ENCODE measurements around the gene GALNT8. TPM values are rescaled to one million over a fixed set of nuclear protein-coding genes. Genes with fewer than 3 reads are reported as not detected.

GALNT8 gene
- total and polyA plus RNA-seq, 2 of the 8 experiments (the other 6 are each of a cell fraction or from before 2014, with no cell fraction given) = 4.7 to 8.3 TPM

- Histone ChIP-seq H3K9ac (replicated peaks in 1 of 4; ENCODE audit: extremely low read depth in 1 of 4, low read depth in 3 of 4, low read length in 3 of 4) (no peak overlapping the region), H3K36me3 (ENCODE audit: control insufficient read depth in 2 of 4, insufficient read depth in 4 of 4, low read length in 3 of 4) (no peaks in the 10 kb centered on the region; a peak in 1 of 8 replicates), H2BK12ac (ENCODE audit: low read depth, low read length) (no peak overlapping the region), H2AK5ac (ENCODE audit: low read depth, low read length) (no peak overlapping the region), H2BK120ac (replicated peaks; ENCODE audit: low read depth, low read length) (no peak overlapping the region), H3K23ac (ENCODE audit: insufficient read length) (no peak overlapping the region), H4K8ac (ENCODE audit: extremely low read depth, insufficient read depth, low read length) (no peak overlapping the region), H4K20me1 (replicated peaks in 1 of 2; ENCODE audit: control insufficient read depth in 1 of 2, insufficient read depth in 2 of 2, low read length in 2 of 2) (peaks cover 0 to 5% of the 10 kb centered on the region in 2 experiments), H2BK5ac (ENCODE audit: low read depth, low read length) (no peak overlapping the region), H3K4me2 (ENCODE audit: insufficient read depth in 1 of 2, low read depth in 2 of 2, low read length in 2 of 2) (no peak overlapping the region), H3K79me2 (ENCODE audit: control insufficient read depth in 1 of 2, insufficient read depth in 2 of 2, low read length in 2 of 2) (no peaks in the 10 kb centered on the region), H3K9me3 (ENCODE audit: insufficient read depth in 2 of 2, low read depth in 1 of 2, low read length in 1 of 2) (no peaks in the 10 kb centered on the region), H4K91ac (replicated peaks; ENCODE audit: insufficient read length, low read length) (no peak overlapping the region), H2AFZ (ENCODE audit: low read length) (no peak overlapping the region), H3K4me1 (replicated peaks in 1 of 4; ENCODE audit: control insufficient read depth in 3 of 4, insufficient read depth in 4 of 4, low read length in 3 of 4) (no peaks in the 10 kb centered on the region), H3K56ac (replicated peaks; ENCODE audit: insufficient read length, low read depth, low read length) (no peak overlapping the region), H3K4me3 (ENCODE audit: extremely low read depth in 1 of 4, insufficient read depth in 2 of 4, low read depth in 3 of 4, low read length in 4 of 4) (no peak overlapping the region), H3K18ac (ENCODE audit: extremely low read depth, low read length) (no peak overlapping the region), H3K27me3 (replicated peaks in 1 of 4; ENCODE audit: control insufficient read depth in 3 of 4, extremely low read depth in 1 of 4, insufficient read depth in 3 of 4, low read length in 3 of 4) (no peaks in the 10 kb centered on the region), H2BK15ac (ENCODE audit: low read length) (no peak overlapping the region), H3K27ac (ENCODE audit: low read depth, low read length) (no peak overlapping the region), H3K4ac (replicated peaks; ENCODE audit: insufficient read length, low read depth, low read length) (no peak overlapping the region), H2BK20ac (ENCODE audit: low read length) (no peak overlapping the region), H4K5ac (ENCODE audit: insufficient read length, low read depth, low read length) (no peak overlapping the region), H3K79me1 (ENCODE audit: low read depth, low read length) (no peaks in the 10 kb centered on the region), H3K23me2 (ENCODE audit: low read depth, low read length) (no peaks in the 10 kb centered on the region), H3K14ac (ENCODE audit: insufficient read length) (no peak overlapping the region)
- 87% methylated on average over 5 of the region's 5 CpGs; no CpG with 5 or more reads in 1 of the 2 experiments for WGBS, 2 experiments (ENCODE audit: extremely low coverage in 1 of 2, insufficient coverage in 1 of 2, insufficient read length in 1 of 2, insufficient replicate concordance in 2 of 2, low coverage in 1 of 2, low lambda C conversion rate in 2 of 2, missing lambda C conversion rate in 1 of 2)
- FAIRE-seq (no peak), DNase-seq (ENCODE audit: low read depth in 1 of 2, low spot score in 2 of 2) (no peak)
- TF ChIP-seq MAX (IDR thresholded peaks at IDR 0.05) = no peak
- no peak for TF ChIP-seq SRF (IDR thresholded peaks at IDR 0.05; ENCODE audit: low read depth, low read length)
- no peak for TF ChIP-seq HDAC6 (IDR thresholded peaks at IDR 0.05; ENCODE audit: low read depth, low read length)
- TF ChIP-seq SIX5 (IDR thresholded peaks at IDR 0.05; ENCODE audit: low read depth, low read length) = no peak
- TF ChIP-seq YY1 (IDR thresholded peaks at IDR 0.05; ENCODE audit: low read depth, low read length) = no peak
- no peak for TF ChIP-seq POLR2AphosphoS5 (IDR thresholded peaks at IDR 0.05; ENCODE audit: low read depth, low read length)
- no peak for TF ChIP-seq CBX8 (IDR thresholded peaks at IDR 0.05; ENCODE audit: borderline replicate concordance, low read depth, low read length)
- no peak for TF ChIP-seq CREB1 (IDR thresholded peaks at IDR 0.05)
- TF ChIP-seq, protein P1, sequence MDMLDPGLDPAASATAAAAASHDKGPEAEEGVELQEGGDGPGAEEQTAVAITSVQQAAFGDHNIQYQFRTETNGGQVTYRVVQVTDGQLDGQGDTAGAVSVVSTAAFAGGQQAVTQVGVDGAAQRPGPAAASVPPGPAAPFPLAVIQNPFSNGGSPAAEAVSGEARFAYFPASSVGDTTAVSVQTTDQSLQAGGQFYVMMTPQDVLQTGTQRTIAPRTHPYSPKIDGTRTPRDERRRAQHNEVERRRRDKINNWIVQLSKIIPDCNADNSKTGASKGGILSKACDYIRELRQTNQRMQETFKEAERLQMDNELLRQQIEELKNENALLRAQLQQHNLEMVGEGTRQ (IDR thresholded peaks at IDR 0.05; ENCODE audit: low read length) = no peak
- no peak for TF ChIP-seq RNF2 (IDR thresholded peaks at IDR 0.05; ENCODE audit: borderline replicate concordance, low read depth, low read length, missing control alignments, poor library complexity, severe bottlenecking)
- no peak for TF ChIP-seq RXRA (IDR thresholded peaks at IDR 0.05; ENCODE audit: insufficient read depth, low read depth, low read length)
- TF ChIP-seq, protein P2, sequence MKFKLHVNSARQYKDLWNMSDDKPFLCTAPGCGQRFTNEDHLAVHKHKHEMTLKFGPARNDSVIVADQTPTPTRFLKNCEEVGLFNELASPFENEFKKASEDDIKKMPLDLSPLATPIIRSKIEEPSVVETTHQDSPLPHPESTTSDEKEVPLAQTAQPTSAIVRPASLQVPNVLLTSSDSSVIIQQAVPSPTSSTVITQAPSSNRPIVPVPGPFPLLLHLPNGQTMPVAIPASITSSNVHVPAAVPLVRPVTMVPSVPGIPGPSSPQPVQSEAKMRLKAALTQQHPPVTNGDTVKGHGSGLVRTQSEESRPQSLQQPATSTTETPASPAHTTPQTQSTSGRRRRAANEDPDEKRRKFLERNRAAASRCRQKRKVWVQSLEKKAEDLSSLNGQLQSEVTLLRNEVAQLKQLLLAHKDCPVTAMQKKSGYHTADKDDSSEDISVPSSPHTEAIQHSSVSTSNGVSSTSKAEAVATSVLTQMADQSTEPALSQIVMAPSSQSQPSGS (IDR thresholded peaks at IDR 0.05; ENCODE audit: low read length) = no peak
- ChIA-PET POLR2A (ENCODE audit: partially characterized antibody) (no interaction called here), CTCF (ENCODE audit: partially characterized antibody) (no interaction called here)
These were observed 48.9 kb downstream of the GALNT8 start for GRCh38 chr12:4769073-4769472.

Data from H1 (cell line).